HPDE6-E6E7 (cell line): ENCODE measurements around the gene BMERB1.

Experiments
- DNase-seq: peaks from one replicate; pipeline ENCODE4 v3.0.0; 2011; ENCODE audit warnings: missing footprints; ENCODE audit errors: extremely low spot score

Gene BMERB1

GRCh38 chr16:15495898-15496297, 61.5 kb downstream of the BMERB1 start:
- no peak for DNase-seq

GRCh38 chr16:15498427-15499175, 64.2 kb downstream of the BMERB1 start:
- DNase-seq = no peak

GRCh38 chr16:15502041-15502725, 67.8 kb downstream of the BMERB1 start:
- peak; percentile 69 for DNase-seq

GRCh38 chr16:15506441-15506840, 72.1 kb downstream of the BMERB1 start:
- no peak for DNase-seq

- DNase-seq = no peak
Measured at GRCh38 chr16:15507301-15507958, 73.0 kb downstream of the BMERB1 start.

GRCh38 chr16:15507959-15508627, 73.7 kb downstream of the BMERB1 start:
- DNase-seq = no peak

- DNase-seq = no peak
Measured at GRCh38 chr16:15509051-15509592, 74.7 kb downstream of the BMERB1 start.

GRCh38 chr16:15509593-15510535, 75.5 kb downstream of the BMERB1 start:
- DNase-seq = no peak

- DNase-seq = no peak
Measured at GRCh38 chr16:15510992-15511391, 76.6 kb downstream of the BMERB1 start.

- no peak for DNase-seq
Measured at GRCh38 chr16:15511759-15512487, 77.5 kb downstream of the BMERB1 start.

GRCh38 chr16:15513156-15513555, 78.8 kb downstream of the BMERB1 start:
- DNase-seq = no peak

GRCh38 chr16:15515992-15516391, 81.6 kb downstream of the BMERB1 start:
- no peak for DNase-seq

GRCh38 chr16:15516609-15517008, 82.2 kb downstream of the BMERB1 start:
- no peak for DNase-seq

- no peak for DNase-seq
Measured at GRCh38 chr16:15517743-15518377, 83.5 kb downstream of the BMERB1 start.

GRCh38 chr16:15518381-15519351, 84.3 kb downstream of the BMERB1 start:
- DNase-seq = no peak

- DNase-seq = no peak
Measured at GRCh38 chr16:15519790-15520189, 85.4 kb downstream of the BMERB1 start.

- DNase-seq = no peak
Measured at GRCh38 chr16:15521390-15521757, 87.0 kb downstream of the BMERB1 start.

GRCh38 chr16:15521758-15522509, 87.5 kb downstream of the BMERB1 start:
- no peak for DNase-seq
